GM12873 (cell line): Measurements from ENCODE around the gene LENG8.

Experiments used
- CTCF ChIP-seq: IDR thresholded peaks from 2 replicates; pipeline ENCODE4 v1.5.1; 2012; ENCODE audit warnings: low read depth, mild to moderate bottlenecking, moderate library complexity, low read length, control low read depth; ENCODE audit not compliant: insufficient read depth; ENCODE audit errors: missing control alignments

Gene LENG8

GRCh38 chr19:54436031-54436523 is 12.9 kb upstream of the LENG8 start:
- TF ChIP-seq CTCF, result no peak

GRCh38 chr19:54436628-54437252 is 12.3 kb upstream of the LENG8 start:
- TF ChIP-seq CTCF, result no peak

GRCh38 chr19:54439174-54439851 is 9.7 kb upstream of the LENG8 start:
- TF ChIP-seq CTCF, result peak; percentile 39

- no peak for TF ChIP-seq CTCF
Observed at GRCh38 chr19:54440641-54441040, 8.4 kb upstream of the LENG8 start.

- no peak for TF ChIP-seq CTCF
Observed at GRCh38 chr19:54444737-54445136, 4.3 kb upstream of the LENG8 start.

GRCh38 chr19:54446349-54446748 is 2.6 kb upstream of the LENG8 start:
- TF ChIP-seq CTCF, result peak; percentile 6

- TF ChIP-seq CTCF, result no peak
Observed at GRCh38 chr19:54448040-54448773, 792 bp upstream of the LENG8 start.
